GM18526 (cell line): ENCODE results near the gene TIMM8A.

ENCODE experiments used
- POLR2A ChIP-seq: IDR thresholded peaks from 3 replicates; pipeline ENCODE4 v1.6.1; 2011; ENCODE audit not compliant: insufficient read length; ENCODE audit errors: extremely low read depth

The TIMM8A gene

GRCh38 chrX:101370888-101371504 is 22.5 kb upstream of the TIMM8A start:
- TF ChIP-seq POLR2A = no peak

GRCh38 chrX:101369687-101370086 is 21.1 kb upstream of the TIMM8A start:
- TF ChIP-seq POLR2A = no peak

- no peak for TF ChIP-seq POLR2A
Observed at GRCh38 chrX:101368800-101369199, 20.3 kb upstream of the TIMM8A start.

GRCh38 chrX:101365301-101365795 is 16.8 kb upstream of the TIMM8A start:
- no peak for TF ChIP-seq POLR2A

GRCh38 chrX:101362757-101363156 is 14.2 kb upstream of the TIMM8A start:
- no peak for TF ChIP-seq POLR2A

GRCh38 chrX:101362116-101362515 is 13.6 kb upstream of the TIMM8A start:
- TF ChIP-seq POLR2A = no peak

GRCh38 chrX:101360390-101360789 is 11.8 kb upstream of the TIMM8A start:
- TF ChIP-seq POLR2A = no peak

- no peak for TF ChIP-seq POLR2A
Observed at GRCh38 chrX:101359966-101360365, 11.4 kb upstream of the TIMM8A start.

GRCh38 chrX:101357166-101357795 is 8.7 kb upstream of the TIMM8A start:
- no peak for TF ChIP-seq POLR2A

- no peak for TF ChIP-seq POLR2A
Observed at GRCh38 chrX:101349193-101349562, 636 bp upstream of the TIMM8A start.

GRCh38 chrX:101347859-101348451 is 587 bp downstream of the TIMM8A start:
- no peak for TF ChIP-seq POLR2A

GRCh38 chrX:101337776-101338271 is 10.7 kb downstream of the TIMM8A start:
- no peak for TF ChIP-seq POLR2A

GRCh38 chrX:101303790-101304189 is 44.8 kb downstream of the TIMM8A start:
- no peak for TF ChIP-seq POLR2A
